Dendritic cell treated with granulocyte-macrophage colony-stimulating factor and Interleukin-4, amounts not matched to agents 40 ng/mL and 50 ng/mL, for 4 days (primary cell): ENCODE measurements around the gene BICRA.
A peak's percentile ranks its signal among the peaks of the same experiment; 100 is the strongest.
"Not testable (repeated sequence)": the region's sequence is repeated elsewhere in the genome, so short reads cannot be mapped to it uniquely, and the experiment has no call there.

ENCODE experiments used
- H3K27ac Mint-ChIP-seq: one replicate; pipeline ENCODE4 v1.8.0; 2022; ENCODE audit warnings: mild to moderate bottlenecking, mixed read lengths
- H3K27me3 Mint-ChIP-seq: one replicate; pipeline ENCODE4 v1.8.0; 2022; ENCODE audit warnings: mild to moderate bottlenecking, mixed read lengths
- H3K36me3 Mint-ChIP-seq: one replicate; pipeline ENCODE4 v1.8.0; 2022; ENCODE audit warnings: low read depth, mixed read lengths
- H3K4me1 Mint-ChIP-seq: one replicate; pipeline ENCODE4 v1.8.0; 2022; ENCODE audit warnings: low read depth, mixed read lengths
- H3K4me3 Mint-ChIP-seq: one replicate; pipeline ENCODE4 v1.8.0; 2022; ENCODE audit warnings: mild to moderate bottlenecking, moderate library complexity, mixed read lengths
- H3K9me3 Mint-ChIP-seq: one replicate; pipeline ENCODE4 v1.8.0; 2022; ENCODE audit warnings: mixed read lengths
- intact Hi-C: fragments of 100-400 bp; cut with micrococcal nuclease; formaldehyde crosslinking; loops from one replicate; pipeline ENCODE4 v1.15.0; 2022

Gene BICRA

GRCh38 chr19:47608969-47609905 is at the start of gene BICRA:
Gene BICRA (plus strand): TSS chr19:47609134. CDS start chr19:47673575, 64,441 bp downstream.
- H3K9me3 Mint-ChIP-seq, result no peaks in the 10 kb centered on the region
- peaks cover 30% of the 10 kb centered on the region for H3K36me3 Mint-ChIP-seq
- peaks cover 3% of the 10 kb centered on the region for H3K27me3 Mint-ChIP-seq
- intact Hi-C loops, result loop anchor here (1.0 to 2.0 kb wide), 2 partner anchors 9 to 94 kb away; partner anchors contain the start of gene NAPA
- peak within 1 kb of the TSS; percentile 91 for H3K4me3 Mint-ChIP-seq
- H3K27ac Mint-ChIP-seq, result peak within 1 kb of the TSS; percentile 96
- H3K4me1 Mint-ChIP-seq, result peaks cover 44% of the 10 kb centered on the region

GRCh38 chr19:47560999-47561398 is 47.9 kb upstream of the BICRA start:
- Mint-ChIP-seq H3K4me3 (no peak overlapping the region), H3K9me3 (no peaks in the 10 kb centered on the region), H3K27me3 (peaks cover 20% of the 10 kb centered on the region), H3K27ac (no peak overlapping the region), H3K4me1 (no peaks in the 10 kb centered on the region), H3K36me3 (no peaks in the 10 kb centered on the region)
- intact Hi-C loops, result no loop called here

GRCh38 chr19:47561440-47562057 is 47.4 kb upstream of the BICRA start:
- H3K27ac Mint-ChIP-seq, result no peak overlapping the region
- peaks cover 20% of the 10 kb centered on the region for H3K27me3 Mint-ChIP-seq
- no peaks in the 10 kb centered on the region for H3K36me3 Mint-ChIP-seq
- no peaks in the 10 kb centered on the region for H3K9me3 Mint-ChIP-seq
- H3K4me3 Mint-ChIP-seq, result no peak overlapping the region
- H3K4me1 Mint-ChIP-seq, result no peaks in the 10 kb centered on the region
- intact Hi-C loops, result no loop called here

GRCh38 chr19:47564081-47564480 is 44.9 kb upstream of the BICRA start:
- Mint-ChIP-seq H3K4me1 (no peaks in the 10 kb centered on the region), H3K4me3 (no peak overlapping the region), H3K27ac (no peak overlapping the region), H3K9me3 (no peaks in the 10 kb centered on the region), H3K27me3 (peaks cover 18% of the 10 kb centered on the region), H3K36me3 (no peaks in the 10 kb centered on the region)
- intact Hi-C loops, result no loop called here

GRCh38 chr19:47569331-47569730 is 39.6 kb upstream of the BICRA start:
- Mint-ChIP-seq H3K9me3 (no peaks in the 10 kb centered on the region), H3K4me3 (no peak overlapping the region)

DNA sequence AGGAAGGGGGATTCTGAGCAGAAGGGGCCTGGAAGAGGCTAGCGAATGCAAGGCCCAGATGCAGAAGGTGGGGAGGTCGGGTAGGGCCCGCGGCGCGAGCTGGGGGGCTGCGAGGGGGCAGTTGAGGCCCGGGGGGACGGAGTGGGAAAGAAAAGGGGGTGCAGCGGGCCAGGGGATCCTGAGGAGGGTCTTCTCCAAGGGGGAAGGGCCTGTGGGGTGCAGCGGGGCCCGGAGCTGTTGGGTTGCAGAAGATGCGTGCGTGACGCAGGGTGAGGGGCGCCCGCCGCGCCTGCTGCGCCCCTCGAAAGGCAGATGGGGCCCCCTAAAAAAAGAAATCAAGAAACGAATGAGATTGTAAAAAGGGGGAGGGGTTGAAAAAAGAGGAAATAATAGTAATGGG is 36.3 kb upstream of the BICRA start:
- peak overlapping the region; percentile 55 for H3K4me3 Mint-ChIP-seq
- intact Hi-C loops, result no loop called here
- H3K27ac Mint-ChIP-seq, result peak overlapping the region; percentile 33
- no peaks in the 10 kb centered on the region for H3K36me3 Mint-ChIP-seq
- peaks cover 13% of the 10 kb centered on the region for H3K4me1 Mint-ChIP-seq
- H3K27me3 Mint-ChIP-seq, result peaks cover 52% of the 10 kb centered on the region
- no peaks in the 10 kb centered on the region for H3K9me3 Mint-ChIP-seq

More at GRCh38 chr19:47569331-47569730, 39.6 kb upstream of the BICRA start:
- Mint-ChIP-seq H3K36me3 (no peaks in the 10 kb centered on the region), H3K27me3 (peaks cover 37% of the 10 kb centered on the region), H3K27ac (no peak overlapping the region), H3K4me1 (peaks cover 13% of the 10 kb centered on the region)
- intact Hi-C loops, result no loop called here

GRCh38 chr19:47573071-47574026 is 35.6 kb upstream of the BICRA start, which contains the start of gene ZNF541:
Gene ZNF541 (minus strand): TSS chr19:47573148. CDS start chr19:47555856, 17,292 bp downstream.
- Mint-ChIP-seq H3K27me3 (peaks cover 52% of the 10 kb centered on the region), H3K4me3 (peak within 1 kb of the TSS; percentile 59), H3K9me3 (no peaks in the 10 kb centered on the region), H3K27ac (peak within 1 kb of the TSS; percentile 33), H3K4me1 (peaks cover 13% of the 10 kb centered on the region), H3K36me3 (no peaks in the 10 kb centered on the region)
- intact Hi-C loops, result no loop called here

DNA sequence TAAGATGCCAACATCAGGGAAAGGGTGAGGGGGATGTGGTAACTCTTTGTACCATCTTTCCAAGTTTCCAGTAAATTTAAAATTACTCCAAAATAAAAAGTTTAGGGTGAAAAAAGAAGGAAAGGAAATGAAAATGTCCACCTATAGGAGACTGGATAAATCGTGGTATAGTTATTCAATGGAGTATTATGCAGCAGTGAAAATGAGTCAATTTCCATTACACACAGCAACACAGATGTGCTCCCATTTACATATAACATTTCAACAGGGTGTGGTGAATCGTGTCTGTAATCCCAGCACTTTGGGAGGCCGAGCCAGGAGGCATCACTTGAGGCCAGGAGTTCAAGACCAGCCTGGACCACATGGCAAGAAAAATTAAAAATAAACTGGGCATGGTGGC is 28.5 kb upstream of the BICRA start:
- H3K4me3 Mint-ChIP-seq, result no peak overlapping the region
- peaks cover 34% of the 10 kb centered on the region for H3K27me3 Mint-ChIP-seq
- peaks cover 6% of the 10 kb centered on the region for H3K4me1 Mint-ChIP-seq
- intact Hi-C loops, result no loop called here
- H3K27ac Mint-ChIP-seq, result no peak overlapping the region
- H3K9me3 Mint-ChIP-seq, result peaks cover under 1% of the 10 kb centered on the region
- H3K36me3 Mint-ChIP-seq, result no peaks in the 10 kb centered on the region

DNA sequence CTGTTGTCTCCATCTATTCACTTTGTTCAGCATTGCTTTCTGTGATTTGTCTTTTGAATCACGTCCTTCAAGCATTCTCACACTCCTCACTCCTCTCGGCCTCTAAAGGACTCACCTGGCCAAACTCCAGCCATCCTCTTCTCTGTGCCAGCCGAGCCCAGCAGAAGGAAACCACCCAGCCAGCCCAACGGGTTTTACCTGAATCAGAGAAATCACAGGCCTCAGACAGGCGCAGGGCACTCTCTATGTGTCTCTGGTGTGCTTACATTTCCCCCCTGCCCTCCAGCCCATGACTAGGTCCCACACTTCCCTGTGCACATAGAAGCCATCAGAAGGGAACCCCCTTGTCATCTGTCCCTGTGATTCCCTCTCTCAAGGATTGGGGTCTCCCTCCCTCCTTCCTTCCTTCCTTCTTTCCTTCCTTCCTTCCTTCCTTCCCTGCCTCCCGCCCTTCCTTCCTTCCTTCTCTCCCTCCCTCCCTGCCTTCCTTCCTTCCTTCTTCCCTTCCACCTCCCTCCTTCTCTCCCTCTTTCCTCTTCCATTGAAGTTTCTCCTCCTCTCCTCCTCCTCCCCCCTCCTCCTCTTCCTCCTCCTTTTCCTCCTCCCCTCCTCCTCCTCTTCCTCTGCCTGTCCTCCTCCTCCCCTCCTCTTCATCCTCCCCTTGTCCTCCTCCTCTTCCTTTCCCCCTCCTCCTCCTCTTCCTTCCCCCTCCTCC is 27.2 kb upstream of the BICRA start:
- Mint-ChIP-seq H3K9me3 (peaks cover 11% of the 10 kb centered on the region), H3K4me3 (no peak overlapping the region), H3K36me3 (no peaks in the 10 kb centered on the region), H3K4me1 (peaks cover 6% of the 10 kb centered on the region), H3K27me3 (peaks cover 32% of the 10 kb centered on the region), H3K27ac (no peak overlapping the region)
- intact Hi-C loops, result no loop called here

GRCh38 chr19:47582320-47582909 is 26.5 kb upstream of the BICRA start:
- H3K27ac Mint-ChIP-seq, result no peak overlapping the region
- intact Hi-C loops, result no loop called here
- peaks cover 11% of the 10 kb centered on the region for H3K9me3 Mint-ChIP-seq

DNA sequence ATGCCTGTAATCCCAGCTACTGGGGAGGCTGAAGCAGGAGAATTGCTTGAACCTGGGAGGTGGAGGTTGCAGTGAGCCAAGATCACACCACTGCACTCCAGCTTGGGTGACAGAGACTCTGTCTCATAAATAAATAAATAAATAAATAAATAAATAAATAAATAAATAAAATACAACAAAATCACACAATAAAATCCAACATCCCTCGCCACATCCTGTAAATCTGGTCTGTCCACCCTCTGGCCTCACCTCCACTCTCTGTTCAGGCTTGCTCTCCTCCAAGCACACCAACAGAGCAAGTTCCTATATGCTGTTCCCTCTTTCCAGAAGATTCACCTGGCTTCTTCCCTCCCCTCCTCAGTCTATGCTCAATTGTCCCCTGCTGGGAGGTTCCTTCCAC is 25.8 kb upstream of the BICRA start:
- H3K27ac Mint-ChIP-seq, H3K4me3 Mint-ChIP-seq, H3K4me1 Mint-ChIP-seq: not testable (repeated sequence)

More at GRCh38 chr19:47582320-47582909, 26.5 kb upstream of the BICRA start:
- Mint-ChIP-seq H3K4me3 (no peak overlapping the region), H3K36me3 (no peaks in the 10 kb centered on the region), H3K4me1 (peaks cover 6% of the 10 kb centered on the region), H3K27me3 (peaks cover 28% of the 10 kb centered on the region)

DNA sequence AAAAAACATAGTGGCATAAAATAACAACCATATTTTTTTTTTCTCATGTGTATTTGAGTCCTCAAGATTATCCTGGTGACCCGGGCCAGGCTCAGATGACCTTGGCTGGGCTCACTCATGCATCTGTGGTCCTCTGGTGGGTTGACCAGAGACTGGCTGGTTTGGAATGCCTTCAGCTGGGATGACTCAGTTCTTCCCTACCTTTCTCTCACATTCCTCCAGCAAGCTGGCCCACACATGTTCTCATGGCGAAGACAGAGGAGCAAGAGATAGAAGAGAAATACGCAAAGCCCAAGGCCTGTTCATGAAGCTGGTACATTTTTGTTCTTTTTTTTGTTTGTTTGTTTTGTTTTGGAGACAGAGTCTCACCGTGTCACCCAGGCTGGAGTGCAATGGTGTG is 21.6 kb upstream of the BICRA start:
- intact Hi-C loops, result no loop called here
- Mint-ChIP-seq H3K9me3 (peaks cover 11% of the 10 kb centered on the region), H3K27ac (no peak overlapping the region), H3K4me3 (no peak overlapping the region), H3K4me1 (peaks cover 12% of the 10 kb centered on the region), H3K27me3 (peaks cover 35% of the 10 kb centered on the region), H3K36me3 (no peaks in the 10 kb centered on the region)

More for the DNA sequence above, 25.8 kb upstream of the BICRA start:
- H3K36me3 Mint-ChIP-seq, intact Hi-C loops: not testable (repeated sequence)
- Mint-ChIP-seq H3K9me3 (peaks cover 11% of the 10 kb centered on the region), H3K27me3 (peaks cover 28% of the 10 kb centered on the region)
